K562 (cell line): ENCODE results near the gene ICA1L. TPM values are rescaled to one million over a fixed set of nuclear protein-coding genes. Genes with fewer than 3 reads are reported as not detected.
A peak's percentile ranks its signal among the peaks of the same experiment; 100 is the strongest.

Experiments used
- ATAC-seq: fragments of 200-7000 bp; cut with Tn5 transposase; 3 replicates; pipeline ENCODE4 v1.9.1; 2020; ENCODE audit warnings: moderate library complexity
- BruUV-seq: library from RNA; stranded (reverse); fragments of 400-500 nt; replicated peaks from 2 replicates; lab custom pipeline; 2021; lab: Mats Ljungman, UMichigan
- CTCF ChIA-PET: fragments of 300-600 bp; formaldehyde crosslinking; extraction: SDS; loops from one replicate; lab custom pipeline; 2021; ENCODE audit warnings: low intra/inter-chr PET ratio; lab: Yijun Ruan, JAX
- POLR2A ChIA-PET: fragments of 300-600, 350-650 bp; sonication (Branson Sonifier 250); formaldehyde crosslinking; extraction: SDS; loops from one replicate; lab custom pipeline; 2021; ENCODE audit warnings: antibody characterized with exemption, inconsistent platforms; lab: Yijun Ruan, JAX
- DNase-seq, 4 experiments: peaks; one replicate each; pipeline versions ENCODE4 v3.0.0 to v3.0.0-alpha.2; 2011 to 2018; ENCODE audit warnings: low spot score in 3 of 4, mixed read lengths in 3 of 4; ENCODE audit errors: extremely low read depth in 1 of 4
- FAIRE-seq: peaks from 2 replicates; lab custom pipeline; 2011; peaks lifted over from hg19 to GRCh38; lab: Jason Lieb, UNC
- H2AFZ ChIP-seq: 2 replicates; pipeline ENCODE4 v1.6.0; 2011; ENCODE audit warnings: low read depth, low read length, control low read depth, inconsistent platforms
- H3K27ac ChIP-seq: fragments of 200-600 bp; 3 replicates; pipeline ENCODE4 v1.8.0; 2011; ENCODE audit warnings: low read depth, mild to moderate bottlenecking, control low read depth, inconsistent platforms, low read length, moderate library complexity, mixed read lengths; ENCODE audit errors: extremely low read depth
- H3K27me3 ChIP-seq, 2 experiments: fragments of 300-600 bp in 1 of 2; 2 replicates in 1 of 2; 3 replicates in 1 of 2; pipeline versions ENCODE4 v1.6.0 to v1.8.0; 2011; ENCODE audit warnings: inconsistent platforms in 2 of 2, low read length in 2 of 2, mild to moderate bottlenecking in 1 of 2, mixed read lengths in 1 of 2, moderate library complexity in 1 of 2; ENCODE audit not compliant: control insufficient read depth in 2 of 2, insufficient read depth in 2 of 2
- H3K36me3 ChIP-seq: fragments of 300-600 bp; 3 replicates; pipeline ENCODE4 v1.8.0; 2011; ENCODE audit warnings: mild to moderate bottlenecking, low read length, inconsistent platforms; ENCODE audit not compliant: control insufficient read depth, insufficient read depth
- H3K4me1 ChIP-seq, 2 experiments: fragments of 200-600 bp in 1 of 2; replicated peaks in 1 of 2; 2 replicates in 1 of 2; 3 replicates in 1 of 2; pipeline versions ENCODE4 v1.5.1 to v1.8.0; 2011; ENCODE audit warnings: inconsistent platforms in 2 of 2, low read length in 2 of 2, mild to moderate bottlenecking in 1 of 2, mixed read lengths in 1 of 2, moderate library complexity in 1 of 2; ENCODE audit not compliant: control insufficient read depth in 2 of 2, insufficient read depth in 2 of 2
- H3K4me2 ChIP-seq: 2 replicates; pipeline ENCODE4 v1.6.1; 2011; ENCODE audit warnings: low read length, control low read depth, inconsistent platforms, mixed read lengths; ENCODE audit not compliant: insufficient read depth
- H3K4me3 ChIP-seq: fragments of 200-600 bp; sonication (generic), shearing (Covaris generic); 2 replicates; pipeline ENCODE4 v1.5.1; 2016; ENCODE audit warnings: control low read depth, inconsistent platforms
- H3K79me2 ChIP-seq: fragments of 200-600 bp; 3 replicates; pipeline ENCODE4 v1.8.0; 2011; ENCODE audit warnings: low read length, inconsistent platforms; ENCODE audit not compliant: control insufficient read depth, insufficient read depth
- H3K9ac ChIP-seq, 2 experiments: 2 replicates each; pipeline versions ENCODE4 v1.6.0 to v1.6.1; 2011; ENCODE audit warnings: low read depth in 2 of 2, low read length in 2 of 2, control low read depth in 1 of 2, inconsistent platforms in 1 of 2, mild to moderate bottlenecking in 1 of 2, mixed read lengths in 1 of 2; ENCODE audit not compliant: insufficient read depth in 1 of 2
- H3K9me1 ChIP-seq: one replicate; pipeline ENCODE4 v1.6.0; 2011; ENCODE audit warnings: inconsistent platforms, mild to moderate bottlenecking, low read length, moderate library complexity; ENCODE audit not compliant: control insufficient read depth, insufficient read depth
- H3K9me3 ChIP-seq: replicated peaks from 2 replicates; pipeline ENCODE4 v1.5.1; 2011; ENCODE audit warnings: low read depth, low read length, inconsistent platforms; ENCODE audit not compliant: control insufficient read depth, insufficient read depth
- H4K20me1 ChIP-seq: replicated peaks from 2 replicates; pipeline ENCODE4 v1.6.1; 2011; ENCODE audit warnings: low read length, inconsistent platforms, mixed read lengths; ENCODE audit not compliant: control insufficient read depth, insufficient read depth
- CBFA2T2 ChIP-seq: fragments of 450-650 bp; conservative IDR thresholded peaks from 2 replicates; pipeline ENCODE4 v1.6.1; 2017; ENCODE audit warnings: mild to moderate bottlenecking
- CBFA2T3 ChIP-seq: fragments of 450-650 bp; IDR thresholded peaks from 2 replicates; pipeline ENCODE4 v1.6.1; 2017
- CBX3 ChIP-seq, 2 experiments: IDR thresholded peaks; 1 replicate in 1 of 2; 2 replicates in 1 of 2; pipeline ENCODE4 v1.6.1; 2012; ENCODE audit warnings: inconsistent platforms in 2 of 2, low read length in 2 of 2, borderline replicate concordance in 1 of 2, control low read depth in 1 of 2
- CREBBP ChIP-seq: IDR thresholded peaks from one replicate; pipeline ENCODE4 v1.6.1; 2012; ENCODE audit warnings: low read depth, mild to moderate bottlenecking, control low read depth, inconsistent platforms, low read length
- EZH2 ChIP-seq: IDR thresholded peaks from 2 replicates; pipeline ENCODE4 v1.6.1; 2012; ENCODE audit warnings: low read depth, mild to moderate bottlenecking, inconsistent platforms, low read length, borderline replicate concordance
- IRF2 ChIP-seq: sonication (generic); formaldehyde crosslinking; IDR thresholded peaks from 2 replicates; pipeline ENCODE4 v1.8.1; 2022; ENCODE audit warnings: mild to moderate bottlenecking, missing genetic modification reagents
- SMC3 ChIP-seq: conservative IDR thresholded peaks from 2 replicates; pipeline ENCODE4 v1.6.1; 2011; ENCODE audit warnings: low read depth, low read length, improper control_type of control experiment; ENCODE audit not compliant: insufficient read depth
- ZNF277 ChIP-seq: fragments of 250-450 bp; sonication (Bioruptor Pico); IDR thresholded peaks from 2 replicates; pipeline ENCODE4 v1.8.0; 2022; ENCODE audit warnings: inconsistent platforms, mild to moderate bottlenecking, moderate library complexity, borderline replicate concordance
- WGBS: fragments of 100-300 bp; shearing (Covaris generic); methylation state at CpG from one replicate; pipeline ENCODE4 v1.1.6; 2016; ENCODE audit warnings: low coverage, mixed read lengths; ENCODE audit not compliant: insufficient coverage; ENCODE audit errors: missing lambda C conversion rate; 5-methylcytosine and 5-hydroxymethylcytosine counted together
- in situ Hi-C: fragments of 300-500 bp; cut with MboI; formaldehyde crosslinking; loops from 4 replicates; pipeline ENCODE4 v1.15.0; 2018; ENCODE audit warnings: inconsistent platforms, mixed read lengths
- intact Hi-C: fragments of 100-400 bp; cut with micrococcal nuclease; formaldehyde crosslinking; loops from 2 replicates; pipeline ENCODE4 v1.14.2; 2022
- polyA plus RNA-seq, 8 experiments: library from polyadenylated mRNA; depleted of rRNA in 4 of 8; stranded (reverse) in 5 of 8; unstranded in 3 of 8; fragments of >200 nt; fragmentation: Nextera tagmentation in 2 of 8; fragmentation: Illumina TruSeq in 1 of 8; extraction: Ambion mirVana in 2 of 8; extraction: Trizol in 1 of 8; gene quantifications; 2 replicates each; pipeline versions ENCODE4 v1.2.1 to v1.2.3, GENCODE V29; 2011 to 2014; ENCODE audit warnings: inconsistent platforms in 1 of 8, missing spikeins in 1 of 8
- total RNA-seq, 7 experiments: library from RNA; depleted of rRNA in 6 of 7; stranded (reverse); fragments of >200 nt in 6 of 7; fragmentation: Illumina TruSeq in 2 of 7; extraction: Trizol in 2 of 7; gene quantifications; 2 replicates each; pipeline versions ENCODE4 v1.2.1 to v1.2.3, GENCODE V29; 2011 to 2021; ENCODE audit warnings: low replicate concordance in 1 of 7
- TF ChIP-seq, protein P1 (sequence below): sonication (generic); formaldehyde crosslinking; IDR thresholded peaks from 2 replicates; pipeline ENCODE4 v1.8.0; 2022; ENCODE audit warnings: missing genetic modification reagents, mild to moderate bottlenecking, borderline replicate concordance

ICA1L gene
- total and polyA plus RNA-seq, 9 of the 15 experiments (the other 6 are each of a cell fraction or from before 2014, with no cell fraction given): 0.57 to 1.7 (median 1.1) TPM

GRCh38 chr2:202908186-202908585, 36.6 kb upstream of the ICA1L start:
- Histone ChIP-seq H3K27me3 (no peaks in the 10 kb centered on the region), H3K9me1 (no peaks in the 10 kb centered on the region), H2AFZ (no peak overlapping the region), H3K9me3 (no peaks in the 10 kb centered on the region), H3K4me3 (peak overlapping the region; percentile 17; the same call in 1 of the 2 replicates), H4K20me1 (no peaks in the 10 kb centered on the region), H3K79me2 (peaks cover 87% of the 10 kb centered on the region)
- 48% methylated on average over 5 of the region's 5 CpGs for whole genome bisulfite sequencing
- POLR2A ChIA-PET: interaction anchor here (1.4 kb wide), 1 partner anchor 15 kb away, joined by 5 read pairs; no protein-coding TSS in a partner anchor
- in situ Hi-C loops: no loop called here
- CTCF ChIA-PET: no interaction called here
- TF ChIP-seq CBFA2T2 (no peak), ZNF277 (CRISPR knock-in tag) (no peak), IRF2 (CRISPR knock-in tag) (no peak), CBX3 (IDR thresholded peaks at IDR 0.05; ENCODE audit: borderline replicate concordance in 1 of 2, low read length in 2 of 2) (no peak), SMC3 (no peak), CBFA2T3 (no peak), EZH2 (no peak), CREBBP (no peak)
- TF ChIP-seq, protein P1, sequence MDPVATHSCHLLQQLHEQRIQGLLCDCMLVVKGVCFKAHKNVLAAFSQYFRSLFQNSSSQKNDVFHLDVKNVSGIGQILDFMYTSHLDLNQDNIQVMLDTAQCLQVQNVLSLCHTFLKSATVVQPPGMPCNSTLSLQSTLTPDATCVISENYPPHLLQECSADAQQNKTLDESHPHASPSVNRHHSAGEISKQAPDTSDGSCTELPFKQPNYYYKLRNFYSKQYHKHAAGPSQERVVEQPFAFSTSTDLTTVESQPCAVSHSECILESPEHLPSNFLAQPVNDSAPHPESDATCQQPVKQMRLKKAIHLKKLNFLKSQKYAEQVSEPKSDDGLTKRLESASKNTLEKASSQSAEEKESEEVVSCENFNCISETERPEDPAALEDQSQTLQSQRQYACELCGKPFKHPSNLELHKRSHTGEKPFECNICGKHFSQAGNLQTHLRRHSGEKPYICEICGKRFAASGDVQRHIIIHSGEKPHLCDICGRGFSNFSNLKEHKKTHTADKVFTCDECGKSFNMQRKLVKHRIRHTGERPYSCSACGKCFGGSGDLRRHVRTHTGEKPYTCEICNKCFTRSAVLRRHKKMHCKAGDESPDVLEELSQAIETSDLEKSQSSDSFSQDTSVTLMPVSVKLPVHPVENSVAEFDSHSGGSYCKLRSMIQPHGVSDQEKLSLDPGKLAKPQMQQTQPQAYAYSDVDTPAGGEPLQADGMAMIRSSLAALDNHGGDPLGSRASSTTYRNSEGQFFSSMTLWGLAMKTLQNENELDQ (CRISPR knock-in tag): no peak
- TF ChIP-seq, all 486 proteins: peak for 0
- DNase-seq: no peak
- Histone ChIP-seq H3K4me2 (peak overlapping the region; percentile 37; the same call in 1 of the 2 replicates), H3K36me3 (peaks cover 44% of the 10 kb centered on the region; the same call in 2 of the 3 replicates), H3K9ac (0 out of 4 replicates have a peak overlapping the region, but pooled peaks of 1 of the 2 experiments have one; percentile 40), H3K27ac (no peak overlapping the region), H3K4me1 (peaks cover 0 to 5% of the 10 kb centered on the region in 2 experiments; a peak in 2 of 5 replicates)
- intact Hi-C loops: no loop called here
- BruUV-seq: no TSS peak
- ATAC-seq: no peak
- no peak for FAIRE-seq
